GM10847 (cell line): Measurements from ENCODE around the gene KPNA5.

Experiments
- POLR2A ChIP-seq: IDR thresholded peaks from 2 replicates; pipeline ENCODE4 v1.6.1; 2011; ENCODE audit not compliant: insufficient read length; ENCODE audit errors: extremely low read depth

The KPNA5 gene

DNA sequence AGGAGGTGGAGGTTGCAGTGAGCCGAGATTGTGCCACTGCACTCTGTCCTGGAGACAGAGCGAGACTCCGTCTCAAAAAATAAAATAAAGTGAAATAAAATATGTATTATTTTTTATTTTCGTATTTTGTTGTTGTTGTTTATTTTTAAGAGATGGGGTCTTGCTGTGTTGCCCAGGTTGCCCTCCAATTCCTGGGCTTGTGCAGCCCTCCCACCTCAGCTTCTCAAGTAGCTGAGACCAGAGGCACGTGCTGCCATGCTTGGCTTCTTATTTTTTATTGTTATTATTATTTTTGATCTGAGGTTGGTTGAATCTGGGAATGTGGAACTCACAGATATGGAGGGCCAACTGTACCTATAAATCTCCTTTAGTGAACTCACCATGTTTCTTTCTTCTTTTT is 10.1 kb downstream of the KPNA5 start:
- TF ChIP-seq POLR2A, result no peak

DNA sequence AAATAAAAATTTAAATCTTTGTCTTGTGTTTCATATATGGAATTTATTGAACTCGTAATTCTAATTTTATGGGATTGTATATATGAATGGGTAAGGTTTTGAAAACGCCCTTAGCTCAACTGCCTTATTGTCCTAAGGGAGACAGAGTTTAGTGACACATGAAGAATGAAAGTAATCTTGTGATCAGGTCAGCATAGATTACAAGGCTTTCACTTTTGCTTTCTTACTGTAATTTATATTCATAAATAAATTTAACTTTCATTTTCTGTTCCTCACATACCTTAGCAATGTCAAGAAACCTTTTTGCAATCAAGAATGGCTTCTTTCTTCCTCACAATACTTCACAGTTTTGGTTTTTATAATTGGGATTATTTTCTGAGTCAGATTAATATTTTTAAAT is 14.4 kb downstream of the KPNA5 start:
- no peak for TF ChIP-seq POLR2A

DNA sequence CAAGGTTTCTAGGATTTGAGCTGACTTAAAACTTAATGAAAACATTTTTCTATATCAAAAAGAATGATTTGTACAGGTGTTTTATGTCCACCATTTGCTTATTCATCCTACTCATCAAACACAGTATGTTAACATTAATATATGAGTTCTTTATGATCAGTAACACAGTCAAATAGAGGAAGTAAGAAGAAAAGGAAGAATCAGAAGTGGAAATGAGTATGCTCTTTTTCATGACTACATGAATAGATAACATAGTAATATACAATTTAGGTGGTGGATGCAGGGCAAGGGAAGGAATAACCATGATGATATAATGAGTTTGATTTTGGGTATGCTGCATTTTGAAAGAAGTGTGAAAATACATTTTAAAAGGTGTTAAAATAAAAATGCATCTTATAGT is 16.5 kb downstream of the KPNA5 start:
- no peak for TF ChIP-seq POLR2A

DNA sequence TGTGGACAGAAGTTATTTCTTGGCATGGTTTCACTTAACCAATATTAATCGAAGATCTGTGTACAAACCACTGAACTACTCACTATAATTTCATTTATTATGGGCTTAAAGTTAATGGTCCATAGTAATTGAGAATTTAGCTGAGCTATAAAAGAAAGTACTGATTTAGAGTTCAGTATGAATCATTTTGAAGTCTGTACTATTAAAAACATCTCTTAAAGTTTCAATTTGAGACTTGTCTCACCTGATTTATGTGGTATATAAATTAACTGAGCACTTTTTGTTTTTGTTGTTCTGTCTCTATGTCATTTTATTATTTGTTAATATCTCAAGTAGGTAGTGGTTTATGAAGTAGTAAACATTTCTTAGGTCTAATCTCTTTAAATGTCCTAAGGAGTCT is 24.9 kb downstream of the KPNA5 start:
- no peak for TF ChIP-seq POLR2A

DNA sequence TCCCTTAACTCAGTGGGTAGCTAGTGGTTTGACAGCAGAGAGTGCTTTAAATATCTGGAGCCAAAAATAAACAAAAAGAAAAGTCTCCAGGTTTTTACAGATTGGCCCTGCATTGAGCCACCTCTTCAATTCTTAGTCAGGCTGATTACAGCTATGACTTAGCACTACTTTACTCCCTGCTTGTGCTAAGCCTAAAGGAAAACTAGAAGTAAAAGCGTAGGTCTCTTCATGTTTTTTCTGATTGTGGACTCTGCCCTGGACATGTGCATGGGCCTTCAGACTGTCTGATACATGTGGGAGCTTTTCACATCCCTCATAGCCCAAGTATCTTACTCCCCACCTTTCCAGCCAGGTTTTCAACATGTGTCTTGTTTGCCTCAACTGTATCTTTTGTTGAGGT is 33.3 kb downstream of the KPNA5 start:
- TF ChIP-seq POLR2A, result no peak

DNA sequence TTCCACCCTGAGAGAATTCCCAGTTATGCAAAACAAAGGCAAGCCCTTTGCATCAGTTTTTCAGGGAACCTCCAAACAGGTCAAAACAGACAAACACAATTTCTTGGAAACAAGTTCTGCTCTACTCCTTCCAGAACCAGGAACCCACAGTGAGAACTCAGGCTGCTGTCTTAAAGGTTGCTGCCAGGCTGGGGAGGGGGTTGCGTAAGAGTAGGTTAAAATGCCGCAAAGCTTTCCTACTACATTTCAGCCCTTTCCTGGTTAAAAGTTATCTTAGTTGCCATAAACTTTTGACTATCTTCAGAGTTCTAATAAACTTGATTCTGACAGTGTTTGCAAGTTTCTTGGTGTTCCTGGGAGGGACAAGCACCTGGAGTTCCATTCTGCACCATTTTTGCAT is 33.8 kb downstream of the KPNA5 start:
- TF ChIP-seq POLR2A, result no peak

DNA sequence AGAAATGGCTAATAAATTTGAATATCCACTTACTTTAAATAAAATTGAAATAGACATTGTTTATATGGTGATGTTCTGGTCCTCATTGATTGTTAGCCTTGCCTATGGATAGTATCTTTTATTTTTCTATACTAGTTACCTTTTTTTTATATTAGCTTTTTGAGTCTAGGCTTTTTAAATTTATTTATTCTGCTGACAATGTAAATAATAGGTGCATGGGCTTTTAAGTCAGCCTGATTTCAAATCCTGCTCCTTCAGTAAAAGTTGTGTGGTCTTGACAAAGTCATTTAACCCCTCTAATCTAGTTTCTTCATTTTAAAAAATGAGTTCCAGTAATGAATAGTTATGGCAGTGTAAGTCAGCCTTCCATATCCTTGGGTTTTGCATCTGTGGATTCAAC is 45.9 kb downstream of the KPNA5 start:
- TF ChIP-seq POLR2A, result no peak

DNA sequence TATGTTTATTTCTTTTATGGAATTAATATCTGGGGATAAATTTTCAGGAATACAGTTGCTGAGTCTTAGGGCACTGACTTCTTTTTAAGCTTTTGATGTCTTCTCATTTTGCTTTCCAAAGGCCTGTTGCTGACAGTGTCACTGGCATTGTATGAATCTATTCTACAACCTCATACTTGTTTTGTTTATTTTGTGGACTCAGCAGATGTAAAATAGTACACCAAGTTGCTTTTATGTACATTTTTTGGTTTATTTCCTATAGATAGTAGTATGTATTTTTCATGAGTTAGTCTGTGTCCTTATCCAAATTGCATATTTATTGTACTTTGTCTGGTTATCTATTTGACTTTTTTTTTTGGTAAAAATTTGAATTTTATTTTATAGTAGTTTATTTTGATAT is 49.5 kb downstream of the KPNA5 start:
- TF ChIP-seq POLR2A, result no peak

DNA sequence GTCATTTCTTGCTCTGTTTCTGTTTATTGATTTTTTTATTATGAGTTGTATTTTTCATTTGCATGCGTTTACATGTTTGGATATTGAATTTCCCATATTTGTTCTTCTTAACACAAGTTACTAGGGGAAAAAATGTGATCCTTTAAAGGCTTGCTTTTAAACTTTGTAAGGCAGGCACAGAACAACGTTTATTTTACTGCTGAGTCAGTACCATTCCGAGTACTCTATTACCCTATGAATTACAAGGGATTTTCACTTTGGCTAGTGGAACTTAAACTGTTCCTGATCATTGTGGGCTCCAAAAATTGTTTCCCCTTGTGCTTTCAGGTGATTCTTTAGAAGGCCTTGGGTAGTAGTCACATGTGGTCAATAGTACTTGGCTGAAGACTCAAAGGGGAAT is 56.0 kb downstream of the KPNA5 start:
- TF ChIP-seq POLR2A, result no peak

DNA sequence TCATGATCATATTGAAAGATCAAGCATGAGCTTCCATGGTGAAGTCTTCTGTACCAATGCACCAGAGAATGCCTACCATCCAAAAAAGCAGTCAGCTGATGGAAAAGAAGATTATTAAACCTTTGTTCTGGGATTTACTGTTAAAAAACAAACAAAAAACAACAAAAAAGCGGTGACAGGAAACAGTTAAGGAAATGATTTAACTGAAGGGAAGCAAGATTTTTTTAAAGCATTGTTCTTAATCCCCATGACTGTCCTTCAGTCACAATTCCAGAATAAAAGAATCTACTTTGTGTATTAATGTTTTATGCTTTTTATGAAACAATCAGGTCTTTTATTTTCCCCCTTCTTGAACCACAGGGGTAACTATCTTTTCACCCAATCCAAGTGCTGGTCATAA is 60.6 kb downstream of the KPNA5 start:
- no peak for TF ChIP-seq POLR2A

DNA sequence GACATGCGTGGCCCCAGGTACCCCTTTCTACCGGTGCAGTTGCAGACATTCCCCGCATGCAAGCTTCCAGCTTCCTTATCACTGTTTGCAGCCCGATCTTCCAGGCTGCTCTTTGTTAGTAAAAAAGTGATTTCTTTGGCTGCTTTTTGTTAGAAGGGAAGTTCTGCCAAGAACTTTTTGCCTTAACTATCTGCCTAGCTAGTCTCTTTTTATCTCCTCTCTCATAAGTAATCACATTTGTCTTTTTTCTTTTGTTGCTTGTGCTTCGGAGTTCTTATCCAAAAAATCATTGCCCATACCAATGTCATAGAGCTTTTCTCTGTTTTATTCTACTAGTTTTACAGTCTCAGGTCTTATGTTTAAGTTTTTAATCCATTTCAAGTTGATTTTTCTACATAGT is 64.2 kb downstream of the KPNA5 start:
- TF ChIP-seq POLR2A, result no peak

DNA sequence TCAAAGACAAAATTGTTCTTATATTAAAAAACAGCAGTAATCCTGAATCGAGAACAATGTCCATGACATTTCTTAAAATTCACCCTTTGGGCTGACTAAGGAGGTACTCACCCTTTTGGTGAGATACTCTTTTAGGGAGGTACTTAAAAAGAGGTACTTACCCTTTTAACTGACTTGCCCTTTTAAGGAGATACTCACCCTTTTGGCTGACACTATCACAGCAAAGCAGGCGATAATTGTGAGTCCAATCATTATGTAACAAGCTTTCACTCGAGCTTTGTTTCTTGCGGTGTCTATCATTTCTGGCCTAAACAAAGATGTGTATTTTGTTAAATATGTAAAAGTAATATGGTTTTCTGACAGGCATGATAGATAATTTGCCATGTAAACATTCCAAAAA is 80.8 kb downstream of the KPNA5 start:
- TF ChIP-seq POLR2A, result no peak

DNA sequence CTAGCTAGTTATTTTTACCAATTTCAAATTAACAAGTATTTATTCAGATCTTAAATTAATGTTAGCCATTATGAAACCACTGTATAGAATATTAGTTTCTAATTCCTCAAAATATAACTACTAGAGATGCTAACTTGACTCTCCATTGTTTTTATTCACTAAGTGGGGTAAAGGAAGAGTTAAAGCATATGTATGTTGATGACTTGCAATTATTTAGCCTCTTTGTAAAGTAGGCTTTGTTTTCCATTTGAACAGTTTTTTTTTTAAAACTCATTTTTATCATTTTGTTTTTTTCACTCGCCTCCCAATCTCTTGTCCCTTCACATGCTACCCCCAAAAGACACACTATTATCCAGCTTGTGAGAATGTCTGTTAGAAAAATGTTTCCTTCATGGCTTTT is 81.2 kb downstream of the KPNA5 start:
- TF ChIP-seq POLR2A, result no peak

DNA sequence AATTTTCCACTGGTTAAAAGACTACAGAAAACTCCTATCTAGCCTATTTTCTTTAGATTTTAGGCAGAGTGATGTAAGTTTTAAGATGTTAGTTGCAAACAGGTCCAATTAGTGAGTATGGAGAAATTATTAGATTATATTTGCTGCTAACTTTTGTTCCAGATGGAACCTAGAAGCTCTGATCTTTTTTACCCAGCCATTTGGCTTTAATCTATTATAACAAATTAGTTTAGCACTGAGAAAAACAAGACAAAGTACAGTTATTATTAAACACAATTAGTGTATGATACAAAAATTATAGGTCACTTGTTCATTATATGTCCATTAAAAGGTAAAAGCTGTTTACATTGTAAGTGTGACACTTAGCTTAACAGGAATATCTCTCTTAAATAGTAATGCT is 82.0 kb downstream of the KPNA5 start:
- TF ChIP-seq POLR2A, result no peak

DNA sequence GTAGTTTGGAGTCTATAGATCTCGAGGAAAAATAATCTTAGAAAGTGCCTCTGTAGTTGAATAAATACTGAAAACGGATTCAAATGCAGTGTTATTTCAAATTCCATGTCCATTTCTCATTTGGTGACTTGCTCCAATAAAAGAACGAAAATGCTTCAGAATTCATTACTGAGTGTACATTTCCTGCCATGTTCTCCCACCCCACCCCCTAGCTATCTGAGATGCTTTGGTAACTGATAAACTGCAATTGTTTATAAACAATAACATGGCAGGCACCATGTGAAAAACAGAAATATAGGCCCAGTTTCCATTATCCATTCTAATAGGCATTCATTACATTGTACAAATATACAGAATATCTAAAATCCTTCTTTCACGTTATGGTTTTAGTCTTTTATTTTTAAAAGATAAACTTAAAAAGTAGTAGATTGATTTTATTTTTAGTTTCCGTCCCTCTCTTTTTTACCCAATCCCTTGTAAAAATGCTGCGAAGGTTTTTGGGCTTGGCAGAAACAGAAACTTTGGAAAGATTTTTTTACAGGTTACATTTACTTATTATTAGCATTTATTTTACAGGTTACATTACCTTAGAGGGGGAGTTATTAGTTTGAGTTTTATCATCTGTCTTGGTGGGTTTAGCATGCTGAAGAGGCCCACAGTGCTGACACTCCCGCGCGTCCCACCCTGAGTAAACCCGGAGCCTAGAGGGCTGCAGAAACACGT is 83.1 kb downstream of the KPNA5 start:
- no peak for TF ChIP-seq POLR2A

DNA sequence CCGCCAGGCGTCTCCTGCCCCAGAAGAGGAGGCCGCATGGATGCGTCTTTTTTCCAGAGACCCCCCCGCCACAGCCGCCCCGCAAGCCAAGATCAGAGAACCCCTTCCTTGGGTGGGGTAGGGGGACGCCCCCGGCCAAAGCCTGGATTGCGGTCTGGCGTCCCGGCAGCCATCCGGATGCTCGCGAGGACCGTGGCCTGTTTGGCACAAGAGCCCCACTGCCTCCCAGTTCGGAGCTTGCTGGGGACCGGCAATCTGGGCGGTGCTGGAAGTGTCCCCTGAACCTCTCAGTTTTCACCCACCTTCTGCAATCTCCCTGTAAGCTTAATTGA is 83.6 kb downstream of the KPNA5 start:
- TF ChIP-seq POLR2A, result no peak

DNA sequence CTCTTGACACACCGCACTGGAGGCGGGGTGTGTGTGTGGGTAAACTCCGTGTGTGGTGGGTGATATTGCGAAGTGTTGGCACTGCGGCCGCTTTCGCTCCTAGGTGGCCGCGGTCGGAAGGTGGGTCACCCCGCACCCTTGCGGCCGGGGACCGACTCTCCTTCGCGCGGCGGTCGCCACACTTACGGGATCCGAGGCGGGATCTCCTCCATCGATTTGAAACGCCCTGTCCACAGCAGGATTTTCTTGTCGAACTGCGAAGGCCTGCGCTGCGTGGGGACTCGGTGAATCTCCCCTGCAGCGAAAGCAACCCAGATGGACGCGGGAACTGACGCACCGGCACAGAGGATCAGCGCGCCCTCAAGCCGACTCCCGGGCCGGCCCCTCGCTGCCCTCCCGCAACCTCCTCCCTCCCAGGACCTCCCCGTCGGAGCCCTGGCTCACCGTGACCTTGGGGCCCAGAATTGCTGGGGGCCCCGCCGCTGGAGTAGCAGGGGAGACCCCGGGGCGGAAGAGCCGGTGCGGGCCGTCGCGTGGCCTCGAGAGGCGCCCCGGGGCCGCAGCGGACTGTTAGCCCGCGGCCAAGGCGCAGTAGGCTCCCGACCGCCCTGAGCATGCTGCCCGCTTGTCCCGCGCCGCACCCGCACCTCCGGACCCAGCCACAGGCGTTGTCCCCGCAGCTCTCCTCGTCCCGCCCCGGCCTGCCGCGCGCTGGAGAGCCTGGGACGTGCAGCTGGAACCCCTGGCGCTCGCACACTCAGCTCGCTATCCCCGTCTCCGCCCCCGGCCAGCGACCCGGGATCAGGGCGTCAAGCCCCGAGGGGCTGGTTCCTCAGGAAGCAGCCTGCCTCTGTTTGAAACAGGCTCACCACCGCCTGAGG is 84.2 kb downstream of the KPNA5 start, which contains the start of gene FAM162B:
FAM162B (minus strand) TSS at position 759 of the 881 bp plus-strand sequence; CDS start at position 616, 143 bp downstream.
- TF ChIP-seq POLR2A, result no peak
